ENCODE results near the gene CCL19. TPM values are rescaled to one million over a fixed set of nuclear protein-coding genes. Genes with fewer than 3 reads are reported as not detected.

CCL19 gene
- total RNA-seq, 1 experiment from 2014 or later = not detected

DNA sequence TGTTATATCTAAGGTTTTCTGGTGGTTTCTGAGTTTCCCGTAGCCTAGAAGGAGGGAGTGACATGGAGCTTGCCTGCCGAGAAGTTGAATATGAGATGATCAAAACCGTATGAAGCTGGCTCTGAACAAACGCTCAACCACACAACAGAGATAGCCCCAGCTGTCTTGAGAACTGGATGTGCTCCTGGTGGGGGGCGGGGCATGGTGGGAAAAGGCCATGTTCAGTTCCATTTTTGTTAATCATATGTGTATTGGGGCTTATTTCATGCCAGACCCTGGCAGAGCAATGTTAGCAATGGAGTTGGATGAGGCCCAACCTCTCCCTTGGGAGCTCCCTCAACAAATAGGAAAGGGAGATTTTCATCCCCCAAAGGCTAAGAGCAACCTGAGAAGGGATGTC lies 4.8 kb downstream of the CCL19 start:
- CTCF ChIA-PET = no interaction called here

DNA sequence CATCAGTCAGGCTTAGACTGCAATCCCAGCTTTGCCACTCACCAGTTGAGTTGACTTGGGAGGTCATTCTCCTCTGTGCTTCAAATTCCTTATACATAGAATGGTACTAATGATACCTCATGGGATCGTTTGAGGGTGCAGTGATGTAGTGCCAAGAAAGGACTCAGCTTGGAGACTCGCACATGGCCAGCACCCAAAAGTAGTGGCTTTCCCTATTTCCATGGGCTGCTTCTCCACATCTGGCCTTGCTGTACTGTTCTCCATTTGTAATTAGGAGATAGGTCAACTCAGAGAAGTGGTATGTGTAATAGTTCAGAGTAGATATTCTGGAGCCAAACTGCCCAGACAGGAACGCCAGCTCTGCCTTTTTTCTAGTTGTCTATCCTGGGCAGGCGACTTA lies 5.5 kb downstream of the CCL19 start:
- Histone ChIP-seq H3F3A (ENCODE audit: low read length, unreplicated experiment) (no peaks in the 10 kb centered on the region), H4K20me1 (ENCODE audit: low read length) (no peaks in the 10 kb centered on the region), H3K27ac (ENCODE audit: low read length) (no peak overlapping the region), H3K9me3 (ENCODE audit: low read length) (no peaks in the 10 kb centered on the region), H3K9me2 (replicated peaks; ENCODE audit: low read length) (no peaks in the 10 kb centered on the region), H3K4me1 (ENCODE audit: insufficient read depth, low read length) (no peaks in the 10 kb centered on the region), H3K27me3 (ENCODE audit: low read length) (no peaks in the 10 kb centered on the region), H3K36me3 (ENCODE audit: low read depth, low read length) (no peaks in the 10 kb centered on the region), H3K4me3 (ENCODE audit: low read length) (no peak overlapping the region), H3K9ac (ENCODE audit: low read length) (no peak overlapping the region), H3K79me2 (ENCODE audit: low read length) (no peaks in the 10 kb centered on the region), H3K4me2 (ENCODE audit: low read length) (no peak overlapping the region), H2AFZ (ENCODE audit: low read length) (no peak overlapping the region)
- intact Hi-C loops (cut with micrococcal nuclease) = no loop called here
- TF ChIP-seq, protein P1, sequence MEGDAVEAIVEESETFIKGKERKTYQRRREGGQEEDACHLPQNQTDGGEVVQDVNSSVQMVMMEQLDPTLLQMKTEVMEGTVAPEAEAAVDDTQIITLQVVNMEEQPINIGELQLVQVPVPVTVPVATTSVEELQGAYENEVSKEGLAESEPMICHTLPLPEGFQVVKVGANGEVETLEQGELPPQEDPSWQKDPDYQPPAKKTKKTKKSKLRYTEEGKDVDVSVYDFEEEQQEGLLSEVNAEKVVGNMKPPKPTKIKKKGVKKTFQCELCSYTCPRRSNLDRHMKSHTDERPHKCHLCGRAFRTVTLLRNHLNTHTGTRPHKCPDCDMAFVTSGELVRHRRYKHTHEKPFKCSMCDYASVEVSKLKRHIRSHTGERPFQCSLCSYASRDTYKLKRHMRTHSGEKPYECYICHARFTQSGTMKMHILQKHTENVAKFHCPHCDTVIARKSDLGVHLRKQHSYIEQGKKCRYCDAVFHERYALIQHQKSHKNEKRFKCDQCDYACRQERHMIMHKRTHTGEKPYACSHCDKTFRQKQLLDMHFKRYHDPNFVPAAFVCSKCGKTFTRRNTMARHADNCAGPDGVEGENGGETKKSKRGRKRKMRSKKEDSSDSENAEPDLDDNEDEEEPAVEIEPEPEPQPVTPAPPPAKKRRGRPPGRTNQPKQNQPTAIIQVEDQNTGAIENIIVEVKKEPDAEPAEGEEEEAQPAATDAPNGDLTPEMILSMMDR (conservative IDR thresholded peaks at IDR 0.05; ENCODE audit: low read depth, low read length) = no peak
- TF ChIP-seq EZH2 (IDR thresholded peaks at IDR 0.05; ENCODE audit: low read length, unreplicated experiment) (no peak), EZH2phosphoT487 (IDR thresholded peaks at IDR 0.05; ENCODE audit: borderline replicate concordance, low read length) (no peak)
- no TSS peak for BruUV-seq (replicated peaks)
- no peak for ATAC-seq
- no peak for DNase-seq
- ChIA-PET CTCF (interaction anchor here (0.5 kb wide), 1 partner anchor 52 kb away, joined by 4 read pairs; no protein-coding TSS in a partner anchor), POLR2A (ENCODE audit: unreplicated experiment) (no interaction called here)

More for the DNA sequence above, 4.8 kb downstream of the CCL19 start:
- ATAC-seq (no peak), DNase-seq (no peak)
- no peaks in the 10 kb centered on the region for H3K4me1 ChIP-seq (ENCODE audit: insufficient read depth, low read length)
- H3K9ac ChIP-seq (ENCODE audit: low read length) = no peak overlapping the region
- H3K27me3 ChIP-seq (ENCODE audit: low read length) = no peaks in the 10 kb centered on the region
- H3F3A ChIP-seq (ENCODE audit: low read length, unreplicated experiment) = no peaks in the 10 kb centered on the region
- H3K27ac ChIP-seq (ENCODE audit: low read length) = no peak overlapping the region
- H3K36me3 ChIP-seq (ENCODE audit: low read depth, low read length) = no peaks in the 10 kb centered on the region
- POLR2A ChIA-PET (ENCODE audit: unreplicated experiment) = no interaction called here
- no peak overlapping the region for H3K4me2 ChIP-seq (ENCODE audit: low read length)
- H4K20me1 ChIP-seq (ENCODE audit: low read length) = no peaks in the 10 kb centered on the region
- no peak overlapping the region for H2AFZ ChIP-seq (ENCODE audit: low read length)
- BruUV-seq (replicated peaks) = no TSS peak
- H3K79me2 ChIP-seq (ENCODE audit: low read length) = no peaks in the 10 kb centered on the region
- intact Hi-C loops (cut with micrococcal nuclease) = no loop called here
- H3K9me3 ChIP-seq (ENCODE audit: low read length) = no peaks in the 10 kb centered on the region
- TF ChIP-seq, protein P1 (conservative IDR thresholded peaks at IDR 0.05; ENCODE audit: low read depth, low read length) = no peak
- TF ChIP-seq EZH2phosphoT487 (IDR thresholded peaks at IDR 0.05; ENCODE audit: borderline replicate concordance, low read length) (no peak), EZH2 (IDR thresholded peaks at IDR 0.05; ENCODE audit: low read length, unreplicated experiment) (no peak)
- no peak overlapping the region for H3K4me3 ChIP-seq (ENCODE audit: low read length)
- no peaks in the 10 kb centered on the region for H3K9me2 ChIP-seq (replicated peaks; ENCODE audit: low read length)

DNA sequence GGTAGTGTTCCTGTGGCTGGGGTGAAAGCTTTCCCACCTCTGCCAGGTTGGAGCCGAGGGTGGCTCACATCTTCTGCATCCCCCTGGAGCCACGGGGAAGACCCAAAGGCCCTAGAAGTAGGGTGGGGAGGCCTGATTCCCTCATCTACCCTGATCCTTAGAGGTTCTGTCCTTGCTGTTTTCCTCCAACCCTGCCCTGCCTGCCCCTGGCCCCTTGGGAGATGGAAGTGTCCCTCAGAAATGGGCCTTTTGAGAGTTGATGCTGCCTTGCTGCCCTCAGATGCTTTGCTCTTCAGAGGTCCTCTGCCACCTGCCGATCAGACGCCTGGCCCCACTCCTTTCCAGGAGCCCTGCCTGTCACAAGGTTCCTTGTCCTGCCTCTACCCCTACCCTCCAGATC lies 6.3 kb downstream of the CCL19 start:
- no peak for ATAC-seq
- Histone ChIP-seq H3K79me2 (ENCODE audit: low read length) (no peaks in the 10 kb centered on the region), H3K36me3 (ENCODE audit: low read depth, low read length) (no peaks in the 10 kb centered on the region), H2AFZ (ENCODE audit: low read length) (no peak overlapping the region), H3K9ac (ENCODE audit: low read length) (no peak overlapping the region), H3K9me2 (replicated peaks; ENCODE audit: low read length) (no peaks in the 10 kb centered on the region), H4K20me1 (ENCODE audit: low read length) (no peaks in the 10 kb centered on the region), H3K4me2 (ENCODE audit: low read length) (no peak overlapping the region), H3K27me3 (ENCODE audit: low read length) (no peaks in the 10 kb centered on the region), H3K27ac (ENCODE audit: low read length) (no peak overlapping the region), H3K9me3 (ENCODE audit: low read length) (no peaks in the 10 kb centered on the region), H3K4me3 (ENCODE audit: low read length) (no peak overlapping the region), H3K4me1 (ENCODE audit: insufficient read depth, low read length) (no peaks in the 10 kb centered on the region), H3F3A (ENCODE audit: low read length, unreplicated experiment) (no peaks in the 10 kb centered on the region)
- DNase-seq = no peak
- intact Hi-C loops (cut with micrococcal nuclease) = no loop called here
- no TSS peak for BruUV-seq (replicated peaks)
- CTCF ChIA-PET = no interaction called here
- TF ChIP-seq EZH2phosphoT487 (IDR thresholded peaks at IDR 0.05; ENCODE audit: borderline replicate concordance, low read length) (no peak), EZH2 (IDR thresholded peaks at IDR 0.05; ENCODE audit: low read length, unreplicated experiment) (no peak)
- TF ChIP-seq, protein P1 (conservative IDR thresholded peaks at IDR 0.05; ENCODE audit: low read depth, low read length) = no peak
- POLR2A ChIA-PET (ENCODE audit: unreplicated experiment) = no interaction called here
